ENCODE measurements around the gene PDZD7. TPM values are rescaled to one million over a fixed set of nuclear protein-coding genes. Genes with fewer than 3 reads are reported as not detected.

Gene PDZD7
- polyA plus RNA-seq, 1 donor from 2014 or later, result 1.5 TPM

DNA sequence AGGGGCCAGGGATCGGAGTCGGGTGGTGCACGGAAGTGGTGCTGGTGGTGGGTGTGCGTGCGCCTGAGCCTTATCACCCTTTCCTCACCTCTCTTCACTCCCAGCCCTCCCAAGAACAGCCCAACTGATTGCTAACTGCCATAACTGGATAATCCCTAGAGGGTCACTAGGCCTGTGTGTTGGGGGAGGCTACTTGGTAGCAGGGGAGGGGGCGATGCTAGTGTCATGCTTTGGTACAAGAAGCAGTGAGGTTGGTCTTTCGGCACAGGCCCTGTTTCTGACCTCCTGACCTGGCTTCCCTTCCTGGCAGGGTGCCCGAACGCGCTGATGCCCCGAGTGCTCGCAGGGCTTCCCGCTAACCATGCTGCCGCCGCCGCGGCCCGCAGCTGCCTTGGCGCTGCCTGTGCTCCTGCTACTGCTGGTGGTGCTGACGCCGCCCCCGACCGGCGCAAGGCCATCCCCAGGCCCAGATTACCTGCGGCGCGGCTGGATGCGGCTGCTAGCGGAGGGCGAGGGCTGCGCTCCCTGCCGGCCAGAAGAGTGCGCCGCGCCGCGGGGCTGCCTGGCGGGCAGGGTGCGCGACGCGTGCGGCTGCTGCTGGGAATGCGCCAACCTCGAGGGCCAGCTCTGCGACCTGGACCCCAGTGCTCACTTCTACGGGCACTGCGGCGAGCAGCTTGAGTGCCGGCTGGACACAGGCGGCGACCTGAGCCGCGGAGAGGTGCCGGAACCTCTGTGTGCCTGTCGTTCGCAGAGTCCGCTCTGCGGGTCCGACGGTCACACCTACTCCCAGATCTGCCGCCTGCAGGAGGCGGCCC, 31.5 kb upstream of the PDZD7 start:
- Histone ChIP-seq H3K36me3 (ENCODE audit: insufficient read depth, low read length) (no peaks in the 10 kb centered on the region), H3K4me2 (ENCODE audit: low read length) (no peak overlapping the region), H2AFZ (ENCODE audit: low read depth, low read length) (no peak overlapping the region), H3F3A (ENCODE audit: insufficient read depth, low read length, poor library complexity, severe bottlenecking) (peaks cover 3% of the 10 kb centered on the region), H3K9me3 (ENCODE audit: low read length) (no peaks in the 10 kb centered on the region), H3K4me3 (ENCODE audit: low read length) (peak overlapping the region; percentile 56), H3K9ac (ENCODE audit: low read length) (peak overlapping the region; percentile 31), H3K79me2 (replicated peaks; ENCODE audit: insufficient read depth, low read length) (no peaks in the 10 kb centered on the region), H3K27ac (ENCODE audit: low read length) (no peak overlapping the region), H3K9me2 (ENCODE audit: insufficient read depth, low read length) (no peaks in the 10 kb centered on the region), H3K27me3 (ENCODE audit: insufficient read depth, low read depth, low read length) (peaks cover 65% of the 10 kb centered on the region), H4K20me1 (ENCODE audit: insufficient read depth) (no peaks in the 10 kb centered on the region)
- TF ChIP-seq REST (IDR thresholded peaks at IDR 0.05; ENCODE audit: borderline replicate concordance) (no peak), SMC3 (conservative IDR thresholded peaks at IDR 0.05; ENCODE audit: poor library complexity) (peak; percentile 70), CTCF (IDR thresholded peaks at IDR 0.05; ENCODE audit: poor library complexity, severe bottlenecking) (peak; percentile 84), RAD21 (conservative IDR thresholded peaks at IDR 0.05) (peak; percentile 55)

- no peaks in the 10 kb centered on the region for H4K20me1 ChIP-seq (ENCODE audit: insufficient read depth)
- H3K36me3 ChIP-seq (ENCODE audit: insufficient read depth, low read length), result no peaks in the 10 kb centered on the region
- H3K9me2 ChIP-seq (ENCODE audit: insufficient read depth, low read length), result no peaks in the 10 kb centered on the region
- peaks cover 3% of the 10 kb centered on the region for H3F3A ChIP-seq (ENCODE audit: insufficient read depth, low read length, poor library complexity, severe bottlenecking)
- H3K9ac ChIP-seq (ENCODE audit: low read length), result peak within 1 kb of the TSS; percentile 94
- H3K4me3 ChIP-seq (ENCODE audit: low read length), result peak within 1 kb of the TSS; percentile 94
- H2AFZ ChIP-seq (ENCODE audit: low read depth, low read length), result peak within 1 kb of the TSS; percentile 99
- H3K27me3 ChIP-seq (ENCODE audit: insufficient read depth, low read depth, low read length), result peaks cover 58% of the 10 kb centered on the region
- peak within 1 kb of the TSS; percentile 88 for H3K27ac ChIP-seq (ENCODE audit: low read length)
- no peaks in the 10 kb centered on the region for H3K9me3 ChIP-seq (ENCODE audit: low read length)
- no peaks in the 10 kb centered on the region for H3K79me2 ChIP-seq (replicated peaks; ENCODE audit: insufficient read depth, low read length)
- H3K4me2 ChIP-seq (ENCODE audit: low read length), result no peak within 1 kb of the TSS
- TF ChIP-seq EP300 (conservative IDR thresholded peaks at IDR 0.05; ENCODE audit: poor library complexity, severe bottlenecking) (no peak), TAF1 (IDR thresholded peaks at IDR 0.05; ENCODE audit: low read depth) (no peak), CTCF (IDR thresholded peaks at IDR 0.05; ENCODE audit: poor library complexity, severe bottlenecking) (no peak), RAD21 (conservative IDR thresholded peaks at IDR 0.05) (no peak), MXI1 (conservative IDR thresholded peaks at IDR 0.05; ENCODE audit: poor library complexity, severe bottlenecking) (no peak), POLR2AphosphoS5 (IDR thresholded peaks at IDR 0.05) (no peak), REST (IDR thresholded peaks at IDR 0.05; ENCODE audit: borderline replicate concordance) (no peak), SMC3 (conservative IDR thresholded peaks at IDR 0.05; ENCODE audit: poor library complexity) (no peak), EZH2 (IDR thresholded peaks at IDR 0.05; ENCODE audit: borderline replicate concordance, insufficient read depth, low read length, poor library complexity, severe bottlenecking) (no peak)
Measured at GRCh38 chr10:101061624-101062231, 30.8 kb upstream of the PDZD7 start, which contains the start of gene KAZALD1. Gene KAZALD1, plus strand, starts transcription at chr10:101061989. Its CDS starts 604 bp downstream, at chr10:101062593.

All from neural cell (in vitro differentiated cells).